ENCODE measurements around the gene INPP4B.
A peak's percentile ranks its signal among the peaks of the same experiment; 100 is the strongest.

INPP4B gene

GRCh38 chr4:142465526-142465925 lies 380.6 kb downstream of the INPP4B start:
- DNase-seq (ENCODE audit: low spot score): no peak

DNA sequence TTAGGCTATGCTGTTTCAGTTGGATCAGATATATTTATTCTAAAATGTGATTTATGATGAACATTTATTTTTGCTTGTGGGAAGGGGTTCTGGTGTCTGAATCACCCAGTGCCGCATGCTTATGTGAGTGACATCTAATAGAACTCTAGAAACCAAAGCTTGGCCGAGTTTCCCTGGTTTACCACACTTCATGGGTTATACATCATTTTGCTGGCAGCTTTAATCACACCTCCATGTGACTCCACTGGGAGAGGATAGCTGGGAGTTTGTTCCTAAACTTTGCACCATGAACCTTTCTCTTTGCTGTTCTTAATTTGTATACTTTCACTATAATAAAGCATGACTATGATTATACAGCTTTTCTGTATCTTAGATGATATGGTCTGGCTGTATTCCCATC lies 382.9 kb downstream of the INPP4B start:
- no peak for DNase-seq (ENCODE audit: low spot score)

DNA sequence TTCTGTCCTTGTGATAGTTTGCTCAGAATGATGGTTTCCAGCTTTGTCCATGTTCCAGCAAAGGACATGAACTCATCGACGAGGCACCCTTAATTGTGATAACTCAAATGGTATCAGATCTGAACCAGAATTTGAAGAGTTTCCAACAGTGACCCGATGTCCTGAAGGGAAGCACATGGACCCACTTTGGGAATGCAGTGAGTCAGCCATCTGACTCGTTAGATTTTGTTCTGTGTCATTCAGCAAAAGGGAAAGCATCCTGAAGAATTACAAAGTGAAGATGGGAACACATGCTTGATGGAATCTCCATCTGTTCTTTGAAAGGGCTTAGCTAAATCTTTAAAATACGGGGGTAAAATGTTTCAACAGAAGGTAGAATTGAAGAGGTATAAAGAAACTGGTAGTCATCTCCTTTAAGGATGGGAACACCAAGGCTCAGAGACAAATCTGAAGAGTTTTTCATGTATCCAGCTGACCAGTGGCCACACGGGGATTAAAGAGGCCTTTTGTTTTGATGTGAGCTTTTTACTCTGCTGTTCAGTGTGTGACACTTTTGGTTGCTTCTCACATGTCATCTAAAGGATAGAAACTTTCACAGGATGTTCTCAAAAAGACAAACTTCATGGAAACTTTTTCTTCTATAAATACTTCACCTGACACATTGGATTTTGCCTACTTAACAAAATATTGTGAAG lies 393.8 kb downstream of the INPP4B start:
- DNase-seq (ENCODE audit: low spot score): no peak

GRCh38 chr4:142449771-142450373 lies 396.2 kb downstream of the INPP4B start:
- no peak for DNase-seq (ENCODE audit: low spot score)

- no peak for DNase-seq (ENCODE audit: low spot score)
These were observed 399.1 kb downstream of the INPP4B start for GRCh38 chr4:142447009-142447408.

DNA sequence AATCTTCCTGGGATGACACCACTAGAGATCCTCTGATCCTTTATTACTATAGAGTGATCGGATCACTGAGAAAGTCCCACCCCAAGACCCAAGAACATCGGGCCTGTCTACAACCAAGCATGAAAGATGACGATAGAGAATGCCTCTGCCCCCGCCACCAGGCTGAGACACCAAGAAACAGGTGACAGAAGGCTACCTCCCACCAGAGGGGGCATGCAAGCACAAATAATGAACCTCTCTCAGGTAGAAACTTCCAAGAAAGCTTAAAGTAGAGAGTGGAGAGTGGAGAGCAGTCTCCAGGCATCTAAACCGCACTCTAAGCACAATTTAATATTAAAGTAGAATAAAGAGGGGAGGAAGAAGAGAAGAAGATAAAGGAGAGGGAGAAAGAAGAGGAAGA lies 402.6 kb downstream of the INPP4B start:
- DNase-seq (ENCODE audit: low spot score): no peak

DNA sequence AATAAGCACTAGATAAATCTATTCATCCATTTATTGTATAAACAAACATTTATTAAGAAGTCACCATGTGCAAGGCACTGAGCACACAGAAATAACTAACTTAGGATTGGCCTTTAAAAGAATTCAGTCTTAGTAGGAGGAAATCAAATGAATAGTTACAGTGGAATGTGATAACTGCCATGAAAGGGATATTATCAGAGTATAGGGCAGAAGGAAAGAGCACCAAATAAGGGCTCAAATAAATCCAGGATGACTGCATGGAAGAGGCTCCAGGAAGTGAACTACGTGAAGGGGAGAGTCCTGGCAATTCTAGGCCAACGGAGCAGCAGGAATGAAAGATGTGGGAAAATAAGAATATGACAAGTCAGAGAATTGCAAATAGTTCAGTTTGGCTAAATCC lies 406.0 kb downstream of the INPP4B start:
- DNase-seq (ENCODE audit: low spot score): no peak

DNA sequence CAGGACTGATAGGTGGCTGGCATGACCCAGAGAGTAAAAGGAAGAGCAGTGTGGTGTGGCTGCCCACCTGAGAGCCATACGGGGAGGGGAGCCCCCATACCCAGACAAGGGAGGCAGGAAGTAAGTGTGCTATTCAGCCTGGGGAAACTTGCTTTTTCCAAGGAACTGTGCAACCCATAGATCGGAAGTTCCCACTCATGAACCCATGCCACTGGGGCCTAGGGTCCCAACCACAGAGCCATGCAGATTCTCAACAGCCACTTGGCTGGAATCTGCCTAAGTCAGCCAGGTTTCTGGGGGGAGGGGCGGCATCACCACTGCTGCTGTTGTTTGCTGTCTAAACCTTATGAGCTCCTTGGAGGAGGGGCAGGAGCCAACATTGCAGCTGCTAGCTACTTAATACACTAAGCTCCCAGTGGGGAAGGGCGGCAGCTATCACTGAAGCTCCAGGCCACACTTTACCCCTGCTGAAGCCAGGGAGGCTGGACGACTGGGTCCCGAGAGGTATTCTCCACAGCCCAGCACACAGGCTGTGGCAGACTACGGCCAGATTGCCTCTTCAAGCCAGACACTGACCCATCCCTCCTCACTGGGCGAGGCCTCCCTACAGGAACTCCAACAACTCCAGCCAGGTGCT lies 410.4 kb downstream of the INPP4B start:
- no peak for DNase-seq (ENCODE audit: low spot score)

GRCh38 chr4:142434519-142435224 lies 411.4 kb downstream of the INPP4B start:
- peak; percentile 35 for DNase-seq (ENCODE audit: low spot score)

DNA sequence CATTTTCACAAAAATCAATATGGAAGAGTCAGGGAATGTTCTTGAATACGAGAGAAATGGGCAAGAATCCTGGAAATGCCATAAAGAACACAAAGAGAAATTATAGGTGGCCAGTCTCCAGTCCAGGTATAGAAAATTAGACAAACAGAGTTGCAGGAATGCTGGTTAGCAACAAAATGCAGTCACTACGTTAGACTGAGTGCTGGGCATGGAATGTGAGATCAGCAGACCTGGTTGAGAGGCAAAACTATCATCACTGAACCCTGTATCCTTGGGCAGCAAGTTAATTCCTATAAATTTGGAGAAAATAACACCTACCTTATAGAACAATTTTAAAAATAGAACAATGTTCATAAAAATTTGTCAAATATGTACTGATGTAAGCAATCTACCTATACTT lies 417.4 kb downstream of the INPP4B start:
- no peak for DNase-seq (ENCODE audit: low spot score)

DNA sequence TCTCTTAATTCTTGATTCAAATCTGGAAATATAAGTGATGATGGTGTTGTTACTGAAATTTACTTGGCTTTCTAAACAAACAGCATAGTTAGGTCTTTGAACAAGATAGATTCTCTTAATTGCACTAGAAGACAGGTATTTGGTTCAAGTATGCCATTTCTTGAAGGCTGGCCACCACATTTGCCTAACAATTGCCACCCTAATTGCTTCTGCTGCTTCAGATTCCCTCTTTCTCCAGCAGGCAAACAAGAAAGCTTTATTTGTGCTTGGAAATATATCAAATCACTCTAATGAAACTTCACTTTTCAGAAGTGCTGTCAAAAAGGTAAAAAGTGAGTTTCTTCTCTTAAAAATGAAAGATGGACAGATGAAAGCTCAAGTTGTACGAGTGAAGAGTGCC lies 418.6 kb downstream of the INPP4B start:
- no peak for DNase-seq (ENCODE audit: low spot score)

GRCh38 chr4:142423861-142424260 lies 422.2 kb downstream of the INPP4B start:
- no peak for DNase-seq (ENCODE audit: low spot score)

DNA sequence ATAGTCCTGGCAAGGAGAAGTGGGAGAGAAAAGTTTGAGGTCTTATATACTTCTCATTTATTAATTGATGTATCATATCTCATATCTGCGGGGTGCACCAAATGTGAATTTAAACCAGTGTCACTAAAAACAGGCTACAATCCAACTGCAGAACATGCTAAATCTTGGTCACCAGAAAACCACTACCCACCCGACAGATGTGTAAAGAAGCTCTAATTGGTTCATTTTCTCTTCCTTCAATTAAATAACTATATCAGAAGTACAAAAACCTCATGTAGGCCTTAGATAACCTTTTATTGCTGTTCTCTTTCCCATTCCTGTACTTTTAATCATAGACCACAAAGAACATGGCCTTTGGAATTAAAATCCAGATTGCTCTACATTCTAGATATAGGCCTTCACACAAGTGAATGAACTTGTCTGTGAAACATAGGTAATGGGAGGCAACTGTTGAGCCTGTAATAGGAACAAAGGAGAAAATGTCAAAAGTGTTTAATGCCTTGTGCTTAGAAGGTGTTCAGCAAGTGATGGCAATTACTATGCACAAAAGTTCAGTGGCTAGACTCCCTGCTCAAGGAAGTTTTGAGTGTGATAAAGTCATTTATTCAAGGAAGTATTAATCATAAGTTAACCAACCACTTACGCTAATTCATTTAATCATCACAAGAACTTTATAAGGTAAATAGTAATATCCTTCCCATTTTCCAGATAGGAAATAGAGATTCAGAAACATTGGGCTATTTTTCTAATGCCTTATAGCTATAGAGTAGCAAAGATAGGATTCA lies 425.6 kb downstream of the INPP4B start:
- DNase-seq (ENCODE audit: low spot score): no peak

DNA sequence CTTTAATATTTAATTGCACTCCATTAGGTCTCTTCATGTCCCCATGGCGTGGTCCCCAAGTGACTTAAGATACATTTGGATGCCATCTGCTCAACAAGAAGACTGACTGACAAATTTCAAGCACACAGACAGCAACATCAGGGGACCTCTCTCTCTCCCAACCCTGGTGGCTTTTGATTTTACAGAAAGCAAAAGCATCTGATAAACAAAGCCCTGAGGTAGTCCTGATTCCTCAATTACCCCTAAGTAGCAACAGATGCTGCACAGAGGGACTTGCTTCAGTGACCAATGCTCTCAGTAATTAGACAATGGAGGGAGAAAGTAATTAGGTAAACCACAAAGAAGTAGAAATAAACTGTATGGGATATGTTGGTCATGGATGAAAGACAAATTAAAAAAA lies 426.4 kb downstream of the INPP4B start:
- DNase-seq (ENCODE audit: low spot score): no peak

DNA sequence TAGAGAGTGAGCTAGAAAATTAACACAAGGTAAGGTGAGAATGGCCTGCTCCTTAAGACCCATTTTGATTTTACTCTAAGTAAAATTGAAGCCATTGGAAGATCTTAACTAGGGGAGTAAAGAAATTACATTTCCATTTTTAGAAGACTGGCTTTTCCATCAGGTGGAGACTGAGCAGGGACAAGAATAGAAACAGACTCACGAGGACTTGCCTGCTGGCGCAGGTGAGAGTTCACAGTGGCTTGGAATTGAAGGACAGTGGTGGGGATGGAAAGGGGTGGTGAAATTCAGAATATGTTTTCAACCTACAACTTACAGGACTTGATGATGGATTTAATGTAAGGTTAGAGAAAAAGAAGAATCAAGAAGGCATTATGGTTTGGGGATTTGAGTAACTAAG lies 427.4 kb downstream of the INPP4B start:
- no peak for DNase-seq (ENCODE audit: low spot score)

GRCh38 chr4:142416711-142417275 lies 429.3 kb downstream of the INPP4B start:
- DNase-seq (ENCODE audit: low spot score): peak; percentile 71

DNA sequence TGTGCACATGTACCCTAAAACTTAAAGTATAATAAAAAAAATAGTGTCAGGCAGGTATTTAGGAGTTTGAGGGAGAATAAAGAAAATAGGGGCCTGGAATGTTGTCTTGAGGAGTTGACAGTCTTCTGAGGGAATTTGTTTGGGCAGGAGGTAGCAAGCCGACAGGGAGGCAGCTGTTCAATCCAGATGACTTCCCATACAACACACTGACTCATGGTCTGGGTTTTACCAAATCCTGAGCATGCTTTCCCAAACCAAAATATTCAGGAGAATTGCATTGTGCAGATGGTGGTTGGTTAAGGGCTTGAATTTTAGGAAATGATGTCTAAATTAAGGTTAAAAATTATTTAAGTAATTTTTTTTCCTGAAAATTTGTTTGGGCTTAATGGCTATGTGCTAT lies 430.0 kb downstream of the INPP4B start:
- no peak for DNase-seq (ENCODE audit: low spot score)

GRCh38 chr4:142414366-142414990 lies 431.6 kb downstream of the INPP4B start:
- DNase-seq (ENCODE audit: low spot score): no peak

DNA sequence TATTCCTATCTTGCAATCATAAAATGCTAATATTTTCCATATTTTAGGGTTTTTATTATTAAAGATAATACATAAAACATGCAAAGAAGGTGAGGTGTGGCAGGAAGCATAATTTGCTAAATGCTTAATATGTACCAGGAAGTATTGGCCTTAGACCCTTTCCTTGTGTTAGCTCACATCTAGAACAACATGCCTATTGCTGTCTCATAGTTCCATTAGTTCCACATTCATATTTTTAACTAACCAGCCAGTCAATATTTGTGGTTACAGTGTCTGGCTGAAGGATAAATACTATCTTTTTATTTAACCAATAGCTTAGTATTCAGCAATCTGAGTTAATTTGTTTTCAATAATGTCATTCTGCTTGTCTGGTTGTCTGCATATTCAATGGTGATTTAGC lies 432.6 kb downstream of the INPP4B start:
- DNase-seq (ENCODE audit: low spot score): no peak

DNA sequence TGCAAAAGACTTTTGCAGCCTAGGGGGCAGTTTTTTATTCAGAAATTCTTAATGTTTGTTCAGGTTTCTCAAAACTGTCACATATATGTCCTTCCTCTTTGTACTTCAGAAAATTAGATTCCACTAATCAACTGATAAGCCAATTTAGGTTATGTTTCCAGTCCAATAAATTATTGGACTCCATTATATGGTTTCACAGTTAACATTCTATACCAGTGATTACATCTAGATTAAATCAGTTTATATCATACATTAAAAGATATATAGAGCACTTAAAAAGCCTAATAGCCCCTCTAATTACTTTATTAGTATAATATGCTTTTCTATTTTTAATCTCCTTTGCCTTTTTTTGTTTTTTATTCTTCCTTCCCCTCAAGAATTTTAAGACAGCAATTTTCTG lies 434.1 kb downstream of the INPP4B start:
- DNase-seq (ENCODE audit: low spot score): no peak

DNA sequence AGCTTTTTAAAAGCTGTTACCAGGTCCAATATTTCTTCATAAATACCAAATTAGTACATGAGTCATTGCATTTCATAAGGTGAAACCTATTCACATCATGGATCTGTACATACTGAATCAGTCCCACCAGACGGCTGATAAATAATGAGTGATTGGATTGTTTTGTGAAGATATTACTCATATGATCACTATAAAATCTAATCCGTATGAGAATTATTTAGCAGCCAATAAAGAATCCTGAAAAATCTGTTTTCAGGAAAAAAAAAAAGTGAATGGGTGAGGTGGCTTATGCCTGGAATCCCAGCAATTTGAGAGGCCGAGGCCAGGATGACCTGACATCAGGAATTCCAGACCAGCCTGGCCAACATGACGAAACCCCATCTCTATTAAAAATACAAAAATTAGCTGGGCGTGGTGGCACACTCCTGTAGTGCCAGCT lies 438.1 kb downstream of the INPP4B start:
- no peak for DNase-seq (ENCODE audit: low spot score)
